C4-2B (cell line): Measurements from ENCODE around the gene KHDC4.

Experiments used
- ZFX ChIP-seq: fragments of 450-650 bp; IDR thresholded peaks from 2 replicates; pipeline ENCODE4 v1.6.1; 2017
- TF ChIP-seq, protein P1 (sequence below): fragments of 450-650 bp; conservative IDR thresholded peaks from 2 replicates; pipeline ENCODE4 v1.5.1; 2017; ENCODE audit warnings: mild to moderate bottlenecking

DNA sequence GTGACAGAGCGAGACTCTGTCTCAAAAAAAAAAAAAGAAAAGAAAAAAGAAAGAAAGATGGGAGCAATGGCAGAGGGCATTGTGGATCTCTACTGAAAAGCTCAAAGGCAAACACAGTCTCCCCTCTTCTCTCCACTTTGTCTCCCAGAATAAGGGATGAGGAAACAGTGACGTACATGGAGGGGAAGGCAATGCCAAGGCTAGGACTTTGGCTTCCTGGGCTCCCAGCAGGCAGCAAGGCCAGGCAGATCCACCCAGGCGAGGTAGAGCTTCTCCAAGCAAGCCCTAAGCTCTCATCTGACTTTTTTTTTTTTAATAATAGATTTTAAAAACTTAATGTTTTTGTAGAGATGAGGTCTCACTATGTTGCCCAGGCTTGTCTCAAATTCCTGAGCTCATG lies 39.5 kb upstream of the KHDC4 start:
- TF ChIP-seq, protein P1, sequence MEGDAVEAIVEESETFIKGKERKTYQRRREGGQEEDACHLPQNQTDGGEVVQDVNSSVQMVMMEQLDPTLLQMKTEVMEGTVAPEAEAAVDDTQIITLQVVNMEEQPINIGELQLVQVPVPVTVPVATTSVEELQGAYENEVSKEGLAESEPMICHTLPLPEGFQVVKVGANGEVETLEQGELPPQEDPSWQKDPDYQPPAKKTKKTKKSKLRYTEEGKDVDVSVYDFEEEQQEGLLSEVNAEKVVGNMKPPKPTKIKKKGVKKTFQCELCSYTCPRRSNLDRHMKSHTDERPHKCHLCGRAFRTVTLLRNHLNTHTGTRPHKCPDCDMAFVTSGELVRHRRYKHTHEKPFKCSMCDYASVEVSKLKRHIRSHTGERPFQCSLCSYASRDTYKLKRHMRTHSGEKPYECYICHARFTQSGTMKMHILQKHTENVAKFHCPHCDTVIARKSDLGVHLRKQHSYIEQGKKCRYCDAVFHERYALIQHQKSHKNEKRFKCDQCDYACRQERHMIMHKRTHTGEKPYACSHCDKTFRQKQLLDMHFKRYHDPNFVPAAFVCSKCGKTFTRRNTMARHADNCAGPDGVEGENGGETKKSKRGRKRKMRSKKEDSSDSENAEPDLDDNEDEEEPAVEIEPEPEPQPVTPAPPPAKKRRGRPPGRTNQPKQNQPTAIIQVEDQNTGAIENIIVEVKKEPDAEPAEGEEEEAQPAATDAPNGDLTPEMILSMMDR = no peak
- no peak for TF ChIP-seq ZFX
